Skin epidermis (tissue), 12 donors: Measurements from ENCODE around the gene PRICKLE2.

Experiments used
- H3K27ac ChIP-seq, 21 experiments: fragments of 200-600 bp; sonication (generic) in 11 of 21; one replicate each; pipeline ENCODE4 v1.5.0; 2020; ENCODE audit warnings: mild to moderate bottlenecking in 3 of 21, inconsistent platforms in 2 of 21, moderate library complexity in 2 of 21
- H3K4me3 ChIP-seq, 7 experiments: fragments of 200-600 bp; sonication (generic) in 2 of 7; one replicate each; pipeline ENCODE4 v1.5.0; 2020; ENCODE audit warnings: inconsistent platforms in 2 of 7, mild to moderate bottlenecking in 2 of 7, moderate library complexity in 1 of 7

Gene PRICKLE2

GRCh38 chr3:64148955-64149653 lies 76.2 kb downstream of the PRICKLE2 start:
- no peak overlapping the region for H3K4me3 ChIP-seq
- H3K27ac ChIP-seq: no peak overlapping the region

GRCh38 chr3:64147211-64147610 lies 78.1 kb downstream of the PRICKLE2 start:
- Histone ChIP-seq H3K4me3 (no peak overlapping the region), H3K27ac (no peak overlapping the region)

GRCh38 chr3:64145438-64145837 lies 79.8 kb downstream of the PRICKLE2 start:
- no peak overlapping the region for H3K27ac ChIP-seq
- H3K4me3 ChIP-seq: no peak overlapping the region

GRCh38 chr3:64144241-64144900 lies 80.9 kb downstream of the PRICKLE2 start:
- Histone ChIP-seq H3K27ac (peak overlapping the region in 5 of 21 experiments; percentile 10 to 39 (median 24)), H3K4me3 (no peak overlapping the region)

- Histone ChIP-seq H3K4me3 (no peak overlapping the region), H3K27ac (peak overlapping the region in 5 of 21 experiments; percentile 12 to 36 (median 24))
Observed at GRCh38 chr3:64143409-64144130, 81.7 kb downstream of the PRICKLE2 start.

GRCh38 chr3:64141476-64141875 lies 83.8 kb downstream of the PRICKLE2 start:
- Histone ChIP-seq H3K27ac (no peak overlapping the region), H3K4me3 (no peak overlapping the region)

- no peak overlapping the region for H3K4me3 ChIP-seq
- H3K27ac ChIP-seq: no peak overlapping the region
Observed at GRCh38 chr3:64140651-64141050, 84.6 kb downstream of the PRICKLE2 start.

- Histone ChIP-seq H3K27ac (no peak overlapping the region), H3K4me3 (no peak overlapping the region)
Observed at GRCh38 chr3:64138656-64139375, 86.5 kb downstream of the PRICKLE2 start.

GRCh38 chr3:64138046-64138445 lies 87.2 kb downstream of the PRICKLE2 start:
- no peak overlapping the region for H3K27ac ChIP-seq
- H3K4me3 ChIP-seq: no peak overlapping the region

- Histone ChIP-seq H3K4me3 (no peak overlapping the region), H3K27ac (no peak overlapping the region)
Observed at GRCh38 chr3:64134882-64135281, 90.4 kb downstream of the PRICKLE2 start.

- no peak overlapping the region for H3K27ac ChIP-seq
- no peak overlapping the region for H3K4me3 ChIP-seq
Observed at GRCh38 chr3:64133987-64134386, 91.3 kb downstream of the PRICKLE2 start.

- Histone ChIP-seq H3K27ac (no peak overlapping the region), H3K4me3 (no peak overlapping the region)
Observed at GRCh38 chr3:64133272-64133671, 92.0 kb downstream of the PRICKLE2 start.

GRCh38 chr3:64131725-64132469 lies 93.4 kb downstream of the PRICKLE2 start:
- Histone ChIP-seq H3K4me3 (no peak overlapping the region), H3K27ac (no peak overlapping the region)

- Histone ChIP-seq H3K4me3 (no peak overlapping the region), H3K27ac (no peak overlapping the region)
Observed at GRCh38 chr3:64130436-64130835, 94.8 kb downstream of the PRICKLE2 start.

GRCh38 chr3:64129581-64129980 lies 95.7 kb downstream of the PRICKLE2 start:
- Histone ChIP-seq H3K27ac (no peak overlapping the region), H3K4me3 (no peak overlapping the region)

- Histone ChIP-seq H3K4me3 (no peak overlapping the region), H3K27ac (no peak overlapping the region)
Observed at GRCh38 chr3:64129106-64129505, 96.2 kb downstream of the PRICKLE2 start.

- H3K27ac ChIP-seq: no peak overlapping the region
- H3K4me3 ChIP-seq: no peak overlapping the region
Observed at GRCh38 chr3:64125561-64125960, 99.7 kb downstream of the PRICKLE2 start.

GRCh38 chr3:64123931-64124330 lies 101.3 kb downstream of the PRICKLE2 start:
- Histone ChIP-seq H3K4me3 (no peak overlapping the region), H3K27ac (no peak overlapping the region)

GRCh38 chr3:64122476-64122875 lies 102.8 kb downstream of the PRICKLE2 start:
- H3K4me3 ChIP-seq: no peak overlapping the region

More at GRCh38 chr3:64122476-64122875, 102.8 kb downstream of the PRICKLE2 start:
- H3K27ac ChIP-seq: no peak overlapping the region
